GM23338 (cell line): ENCODE measurements around the gene DYNLT4. TPM values are rescaled to one million over a fixed set of nuclear protein-coding genes. Genes with fewer than 3 reads are reported as not detected.
A peak's percentile ranks its signal among the peaks of the same experiment; 100 is the strongest.

ENCODE experiments used
- ATAC-seq: fragments of 200-7000 bp; cut with Tn5 transposase; 3 replicates; pipeline ENCODE4 v1.9.1; 2020
- DNase-seq: peaks from one replicate; pipeline ENCODE4 v3.0.0-alpha.2; 2015; ENCODE audit warnings: low spot score
- H2AFZ ChIP-seq: fragments of 200-600 bp; sonication (generic); 2 replicates; pipeline ENCODE4 v1.8.0; 2016; ENCODE audit warnings: antibody characterized with exemption, mild to moderate bottlenecking, moderate library complexity
- H3F3A ChIP-seq: fragments of 200-600 bp; sonication (generic); replicated peaks from 2 replicates; pipeline ENCODE4 v1.8.0; 2017; ENCODE audit warnings: antibody characterized with exemption, mixed run types, low read depth
- H3K27ac ChIP-seq: fragments of 200-600 bp; sonication (generic); 2 replicates; pipeline ENCODE4 v1.6.1; 2016; ENCODE audit warnings: low read depth
- H3K27me3 ChIP-seq: fragments of 200-600 bp; sonication (generic); 2 replicates; pipeline ENCODE4 v1.8.0; 2016; ENCODE audit warnings: mild to moderate bottlenecking, mixed run types, moderate library complexity; ENCODE audit not compliant: insufficient read depth
- H3K36me3 ChIP-seq: fragments of 200-600 bp; sonication (generic); 2 replicates; pipeline ENCODE4 v1.8.0; 2016; ENCODE audit warnings: mild to moderate bottlenecking; ENCODE audit not compliant: insufficient read depth
- H3K4me1 ChIP-seq: fragments of 200-600 bp; sonication (generic); 2 replicates; pipeline ENCODE4 v1.8.0; 2016; ENCODE audit warnings: mild to moderate bottlenecking, moderate library complexity; ENCODE audit not compliant: insufficient read depth
- H3K4me2 ChIP-seq: fragments of 200-600 bp; sonication (generic); 2 replicates; pipeline ENCODE4 v1.7.1; 2017; ENCODE audit warnings: mixed run types
- H3K4me3 ChIP-seq: fragments of 200-600 bp; sonication (generic); 2 replicates; pipeline ENCODE4 v1.6.1; 2016; ENCODE audit warnings: mixed run types
- H3K79me2 ChIP-seq: fragments of 200-600 bp; sonication (generic); replicated peaks from 2 replicates; pipeline ENCODE4 v1.8.0; 2017; ENCODE audit warnings: mild to moderate bottlenecking; ENCODE audit not compliant: insufficient read depth
- H3K9me2 ChIP-seq: fragments of 200-600 bp; sonication (generic); 2 replicates; pipeline ENCODE4 v1.8.0; 2017; ENCODE audit not compliant: insufficient read depth
- H4K20me1 ChIP-seq: fragments of 200-600 bp; sonication (generic); replicated peaks from 2 replicates; pipeline ENCODE4 v1.8.0; 2017; ENCODE audit warnings: mild to moderate bottlenecking; ENCODE audit not compliant: insufficient read depth
- H3K27ac Mint-ChIP-seq: 2 replicates; pipeline ENCODE4 v1.8.0; 2020; ENCODE audit warnings: inconsistent platforms, mild to moderate bottlenecking, moderate library complexity, mixed read lengths
- H3K27me3 Mint-ChIP-seq: 3 replicates; pipeline ENCODE4 v1.8.0; 2022; ENCODE audit warnings: low read depth, mild to moderate bottlenecking, moderate library complexity, mixed read lengths, inconsistent platforms; ENCODE audit not compliant: insufficient read depth, poor library complexity
- H3K36me3 Mint-ChIP-seq: 3 replicates; pipeline ENCODE4 v1.8.0; 2021; ENCODE audit warnings: low read depth, mild to moderate bottlenecking, inconsistent platforms, moderate library complexity, mixed read lengths
- H3K4me1 Mint-ChIP-seq: 3 replicates; pipeline ENCODE4 v1.8.0; 2020; ENCODE audit warnings: mild to moderate bottlenecking, inconsistent platforms, mixed read lengths
- H3K4me3 Mint-ChIP-seq: 3 replicates; pipeline ENCODE4 v1.8.0; 2021; ENCODE audit warnings: moderate library complexity, mild to moderate bottlenecking, inconsistent platforms, mixed read lengths
- H3K9me3 Mint-ChIP-seq: 3 replicates; pipeline ENCODE4 v1.8.0; 2020; ENCODE audit warnings: moderate library complexity, mild to moderate bottlenecking, inconsistent platforms, mixed read lengths
- CREB1 ChIP-seq: fragments of 250-450 bp; sonication (Bioruptor Pico); IDR thresholded peaks from 2 replicates; pipeline ENCODE4 v1.5.0; 2020; ENCODE audit warnings: low read depth, mild to moderate bottlenecking, moderate library complexity
- CTCF ChIP-seq, 2 experiments: fragments of 200-600 bp in 1 of 2; sonication (generic) in 1 of 2; conservative IDR thresholded peaks; 2 replicates each; pipeline versions ENCODE4 v1.5.1 to v1.6.1; 2016 to 2017; ENCODE audit warnings: antibody characterized with exemption in 2 of 2, low read depth in 2 of 2, mild to moderate bottlenecking in 2 of 2, moderate library complexity in 1 of 2
- ETS1 ChIP-seq: IDR thresholded peaks from 2 replicates; pipeline ENCODE4 v1.6.1; 2016; ENCODE audit warnings: antibody characterized with exemption
- EZH2 ChIP-seq: fragments of 200-600 bp; sonication (generic); IDR thresholded peaks from one replicate; pipeline ENCODE4 v1.8.0; 2017; ENCODE audit warnings: antibody characterized with exemption, mild to moderate bottlenecking, low read depth; ENCODE audit not compliant: unreplicated experiment
- EZH2phosphoT487 ChIP-seq: fragments of 200-600 bp; sonication (generic); IDR thresholded peaks from one replicate; pipeline ENCODE4 v1.8.1; 2018; ENCODE audit warnings: antibody characterized with exemption; ENCODE audit not compliant: unreplicated experiment
- JUNB ChIP-seq: IDR thresholded peaks from one replicate; pipeline ENCODE4 v1.6.1; 2016; ENCODE audit warnings: antibody characterized with exemption; ENCODE audit not compliant: unreplicated experiment
- NANOG ChIP-seq: IDR thresholded peaks from 2 replicates; pipeline ENCODE4 v1.6.1; 2016; ENCODE audit warnings: antibody characterized with exemption, borderline replicate concordance
- POLR2AphosphoS5 ChIP-seq: IDR thresholded peaks from 2 replicates; pipeline ENCODE4 v1.6.1; 2016; ENCODE audit warnings: antibody characterized with exemption, low read depth
- REST ChIP-seq: IDR thresholded peaks from one replicate; pipeline ENCODE4 v1.6.1; 2018; ENCODE audit warnings: antibody characterized with exemption; ENCODE audit not compliant: unreplicated experiment
- STAT1 ChIP-seq: IDR thresholded peaks from one replicate; pipeline ENCODE4 v1.6.1; 2016; ENCODE audit warnings: antibody characterized with exemption; ENCODE audit not compliant: unreplicated experiment
- ZNF114 ChIP-seq: fragments of 250-450 bp; sonication (Bioruptor Pico); IDR thresholded peaks from 2 replicates; pipeline ENCODE4 v1.5.0; 2020; ENCODE audit warnings: mild to moderate bottlenecking, moderate library complexity
- ZNF331 ChIP-seq: fragments of 250-450 bp; sonication (Bioruptor Pico); IDR thresholded peaks from 2 replicates; pipeline ENCODE4 v1.5.0; 2020; ENCODE audit warnings: low read depth, mild to moderate bottlenecking, moderate library complexity
- ZNF462 ChIP-seq: fragments of 250-450 bp; sonication (Bioruptor Pico); IDR thresholded peaks from 2 replicates; pipeline ENCODE4 v1.5.0; 2020; ENCODE audit warnings: mild to moderate bottlenecking, moderate library complexity
- polyA plus RNA-seq: library from polyadenylated mRNA; unstranded; fragments of >200 nt; fragmentation: Nextera tagmentation; extraction: Ambion mirVana; gene quantifications from 2 replicates; pipeline ENCODE4 v1.2.1, GENCODE V29; 2016
- total RNA-seq: library from RNA; depleted of rRNA; stranded (reverse); fragments of >200 nt; shearing (Covaris generic); gene quantifications from 2 replicates; pipeline ENCODE4 v1.2.3, GENCODE V29; 2014

DYNLT4 gene
- total and polyA plus RNA-seq, 2 experiments from 2014 or later, result 0.73 TPM; not detected in 1

GRCh38 chr1:44801491-44802305 lies 5.5 kb downstream of the DYNLT4 start:
- Mint-ChIP-seq H3K9me3 (no peaks in the 10 kb centered on the region), H3K27me3 (peaks cover 8% of the 10 kb centered on the region), H3K27ac (no peak overlapping the region), H3K36me3 (peaks cover 34% of the 10 kb centered on the region), H3K4me1 (peaks cover 12% of the 10 kb centered on the region), H3K4me3 (peak overlapping the region; percentile 78)
- peak overlapping the region; percentile 96 for H3K4me2 ChIP-seq
- no peaks in the 10 kb centered on the region for H3K27me3 ChIP-seq
- DNase-seq, result no peak
- peaks cover 10% of the 10 kb centered on the region; the same call in 1 of the 2 replicates for H3K4me1 ChIP-seq
- H3K4me3 ChIP-seq, result peak overlapping the region; percentile 67; the same call in 1 of the 2 replicates
- peaks cover 18% of the 10 kb centered on the region for H3F3A ChIP-seq
- TF ChIP-seq ZNF114 (CRISPR knock-in tag) (no peak), JUNB (no peak), CTCF (conservative IDR thresholded peaks at IDR 0.05; ENCODE audit: low read depth in 2 of 2) (no peak), EZH2phosphoT487 (no peak), POLR2AphosphoS5 (no peak), STAT1 (no peak), REST (no peak), CREB1 (CRISPR knock-in tag) (no peak), EZH2 (no peak), ETS1 (no peak), ZNF462 (CRISPR knock-in tag) (no peak), NANOG (no peak), ZNF331 (CRISPR knock-in tag) (no peak)
- H3K9me2 ChIP-seq, result no peaks in the 10 kb centered on the region
- H2AFZ ChIP-seq, result no peak overlapping the region
- no peaks in the 10 kb centered on the region; the same call in 1 of the 2 replicates for H3K36me3 ChIP-seq
- H4K20me1 ChIP-seq, result no peaks in the 10 kb centered on the region
- H3K27ac ChIP-seq, result no peak overlapping the region
- 0 out of 2 replicates have a peak, but pooled peaks cover 3% of the 10 kb centered on the region for H3K79me2 ChIP-seq
- ATAC-seq, result no peak
